ENCODE measurements around the gene WDTC1. TPM values are rescaled to one million over a fixed set of nuclear protein-coding genes. Genes with fewer than 3 reads are reported as not detected.

The WDTC1 gene
- total and polyA plus RNA-seq, 10 donors = 7.7 to 56.5 (median 44.1) TPM

GRCh38 chr1:27316860-27317259 lies 82.4 kb downstream of the WDTC1 start:
- H3K36me3 ChIP-seq = peaks cover 0 to under 1% (median 0%) of the 10 kb centered on the region in 6 donors
- peaks cover 0 to 8% (median 0%) of the 10 kb centered on the region in 7 donors for H3K27me3 ChIP-seq (replicated peaks in 1 of 7)
- no peak overlapping the region for H3K27ac ChIP-seq
- H3K4me1 ChIP-seq = peaks cover 0 to 9% (median 7%) of the 10 kb centered on the region in 6 donors
- H3K9me3 ChIP-seq = no peaks in the 10 kb centered on the region
- H3K4me3 ChIP-seq = no peak overlapping the region
- DNase-seq = peak; percentile 1
- WGBS, 5 donors = 84 to 91% (median 86%) methylated on average over 5 of the region's 5 CpGs
- intact Hi-C loops (cut with DNase I; ENCODE audit: low total_unique reads) = no loop called here
- no peak for TF ChIP-seq CTCF (IDR thresholded peaks at IDR 0.05 in 8 of 11, conservative IDR thresholded peaks at IDR 0.05 in 3 of 11)

- no peak for TF ChIP-seq POLR2AphosphoS5 (IDR thresholded peaks at IDR 0.05)
- no peak for TF ChIP-seq POLR2A (IDR thresholded peaks at IDR 0.05)
- TF ChIP-seq CTCF (IDR thresholded peaks at IDR 0.05 in 8 of 11, conservative IDR thresholded peaks at IDR 0.05 in 3 of 11) = no peak
- DNase-seq = no peak
- intact Hi-C loops (cut with DNase I; ENCODE audit: low total_unique reads) = no loop called here
- Histone ChIP-seq H3K27me3 (replicated peaks in 1 of 7) (peaks cover 0 to 8% (median 0%) of the 10 kb centered on the region in 7 donors), H3K4me3 (no peak overlapping the region), H3K36me3 (no peaks in the 10 kb centered on the region), H3K27ac (no peak overlapping the region), H3K4me1 (peaks cover 3 to 17% (median 15%) of the 10 kb centered on the region in 6 donors), H3K9me3 (no peaks in the 10 kb centered on the region)
- 30 to 54% (median 45%) methylated on average over 4 of the region's 4 CpGs for WGBS, 5 donors
These were observed 83.7 kb downstream of the WDTC1 start for GRCh38 chr1:27318136-27318535.

GRCh38 chr1:27318596-27318995 lies 84.2 kb downstream of the WDTC1 start:
- 67 to 75% (median 69%) methylated on average over 1 of the region's 1 CpG for WGBS, 5 donors
- intact Hi-C loops (cut with DNase I; ENCODE audit: low total_unique reads) = no loop called here
- peaks cover 7 to 22% (median 20%) of the 10 kb centered on the region in 6 donors for H3K4me1 ChIP-seq
- no peaks in the 10 kb centered on the region for H3K9me3 ChIP-seq
- H3K36me3 ChIP-seq = peaks cover 0 to under 1% (median 0%) of the 10 kb centered on the region in 6 donors
- H3K27me3 ChIP-seq (replicated peaks in 1 of 7) = peaks cover 0 to 8% (median 0%) of the 10 kb centered on the region in 7 donors
- no peak overlapping the region for H3K27ac ChIP-seq
- no peak overlapping the region for H3K4me3 ChIP-seq
- TF ChIP-seq CTCF (IDR thresholded peaks at IDR 0.05 in 8 of 11, conservative IDR thresholded peaks at IDR 0.05 in 3 of 11) (no peak), POLR2AphosphoS5 (IDR thresholded peaks at IDR 0.05) (no peak), POLR2A (IDR thresholded peaks at IDR 0.05) (no peak)
- DNase-seq = peak; percentile 0

DNA sequence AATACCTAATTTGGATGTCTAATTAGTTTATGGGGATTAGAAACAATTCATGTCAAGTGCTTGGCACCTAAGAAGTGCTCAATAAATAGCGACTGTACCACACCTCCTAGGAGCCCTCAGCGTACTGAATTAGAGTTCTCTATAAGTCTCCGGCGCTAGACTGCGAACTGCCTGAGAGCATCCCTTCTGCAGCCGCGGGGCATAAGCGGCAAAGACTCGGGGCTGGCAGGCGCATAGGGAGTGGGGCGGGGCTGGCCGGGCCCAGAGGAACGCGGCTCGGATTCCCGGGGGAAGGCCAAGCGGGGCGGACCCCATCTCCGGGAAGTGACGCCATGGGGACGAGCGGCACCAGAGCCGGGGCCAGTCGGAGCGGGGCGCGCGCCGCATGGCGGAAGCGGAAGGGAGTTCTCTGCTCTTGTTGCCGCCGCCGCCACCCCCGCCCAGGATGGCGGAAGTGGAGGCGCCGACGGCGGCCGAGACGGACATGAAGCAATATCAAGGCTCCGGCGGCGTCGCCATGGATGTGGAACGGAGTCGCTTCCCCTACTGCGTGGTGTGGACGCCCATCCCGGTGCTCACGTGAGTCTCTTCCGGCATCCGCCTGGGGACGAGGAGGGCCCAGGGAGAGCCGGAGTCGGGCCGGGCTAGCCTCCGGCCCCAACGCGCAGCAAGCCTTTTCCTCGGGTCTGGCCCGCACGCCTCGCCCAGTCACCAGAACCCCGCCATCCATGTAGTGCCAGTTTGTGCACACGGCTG lies 87.6 kb downstream of the WDTC1 start, which contains the start of gene TMEM222:
TMEM222 (plus strand) TSS at position 351 of the 756 bp plus-strand sequence; CDS start at position 386, 35 bp downstream.
- WGBS, 5 donors = 0 to 1% (median 0%) methylated on average over 38 to 67 of the region's 67 CpGs
- Histone ChIP-seq H3K27ac (peak within 1 kb of the TSS; percentile 85 to 95 (median 91)), H3K36me3 (peaks cover 0 to 35% (median 16%) of the 10 kb centered on the region in 6 donors), H3K4me1 (peaks cover 20 to 56% (median 48%) of the 10 kb centered on the region in 6 donors), H3K9me3 (no peaks in the 10 kb centered on the region), H3K4me3 (peak within 1 kb of the TSS; percentile 74 to 98 (median 89)), H3K27me3 (replicated peaks in 1 of 7) (peaks cover 0 to 8% (median 0%) of the 10 kb centered on the region in 7 donors)
- intact Hi-C loops (cut with DNase I; ENCODE audit: low total_unique reads) = no loop called here
- peak; percentile 100 for DNase-seq
- TF ChIP-seq CTCF (IDR thresholded peaks at IDR 0.05 in 8 of 11, conservative IDR thresholded peaks at IDR 0.05 in 3 of 11) (peak in 8 of 11 experiments; percentile 22 to 68 (median 46)), POLR2AphosphoS5 (IDR thresholded peaks at IDR 0.05) (peak; percentile 94 to 98 (median 96)), POLR2A (IDR thresholded peaks at IDR 0.05) (peak in 2 of 3 donors; percentile 32 to 86)

Data from spleen (tissue), 11 donors.